Type B pancreatic cell (in vitro differentiated cells): Measurements from ENCODE around the gene C9orf78. TPM values are rescaled to one million over a fixed set of nuclear protein-coding genes. Genes with fewer than 3 reads are reported as not detected.

Experiments used
- DNase-seq: peaks from one replicate; pipeline ENCODE4 v3.0.0; 2021; ENCODE audit warnings: mixed read lengths; ENCODE audit not compliant: unreplicated experiment; ENCODE audit errors: extremely low spot score
- H3K27ac Mint-ChIP-seq: 2 replicates; pipeline ENCODE4 v1.8.0; 2021; ENCODE audit warnings: mild to moderate bottlenecking, mixed read lengths
- H3K27me3 Mint-ChIP-seq: 2 replicates; pipeline ENCODE4 v1.8.0; 2021; ENCODE audit warnings: mixed read lengths
- H3K36me3 Mint-ChIP-seq: 2 replicates; pipeline ENCODE4 v1.8.0; 2021; ENCODE audit warnings: mixed read lengths
- H3K4me1 Mint-ChIP-seq: one replicate; pipeline ENCODE4 v1.8.0; 2021; ENCODE audit warnings: mixed read lengths; ENCODE audit not compliant: unreplicated experiment
- H3K4me3 Mint-ChIP-seq: 2 replicates; pipeline ENCODE4 v1.8.0; 2021; ENCODE audit warnings: mild to moderate bottlenecking, mixed read lengths
- H3K9me3 Mint-ChIP-seq: 2 replicates; pipeline ENCODE4 v1.8.0; 2021; ENCODE audit warnings: mixed read lengths
- total RNA-seq: library from RNA; stranded (reverse); gene quantifications from 2 replicates; pipeline ENCODE4 v1.2.1, GENCODE V29; 2021; ENCODE audit warnings: low replicate concordance
- TF ChIP-seq, protein P1 (sequence below): fragments of 200-600 bp; sonication (generic); conservative IDR thresholded peaks from 2 replicates; pipeline ENCODE4 v1.5.0; 2021; ENCODE audit warnings: antibody characterized with exemption, mild to moderate bottlenecking

Gene C9orf78
- total RNA-seq, 1 donor from 2014 or later = 35.4 TPM

DNA sequence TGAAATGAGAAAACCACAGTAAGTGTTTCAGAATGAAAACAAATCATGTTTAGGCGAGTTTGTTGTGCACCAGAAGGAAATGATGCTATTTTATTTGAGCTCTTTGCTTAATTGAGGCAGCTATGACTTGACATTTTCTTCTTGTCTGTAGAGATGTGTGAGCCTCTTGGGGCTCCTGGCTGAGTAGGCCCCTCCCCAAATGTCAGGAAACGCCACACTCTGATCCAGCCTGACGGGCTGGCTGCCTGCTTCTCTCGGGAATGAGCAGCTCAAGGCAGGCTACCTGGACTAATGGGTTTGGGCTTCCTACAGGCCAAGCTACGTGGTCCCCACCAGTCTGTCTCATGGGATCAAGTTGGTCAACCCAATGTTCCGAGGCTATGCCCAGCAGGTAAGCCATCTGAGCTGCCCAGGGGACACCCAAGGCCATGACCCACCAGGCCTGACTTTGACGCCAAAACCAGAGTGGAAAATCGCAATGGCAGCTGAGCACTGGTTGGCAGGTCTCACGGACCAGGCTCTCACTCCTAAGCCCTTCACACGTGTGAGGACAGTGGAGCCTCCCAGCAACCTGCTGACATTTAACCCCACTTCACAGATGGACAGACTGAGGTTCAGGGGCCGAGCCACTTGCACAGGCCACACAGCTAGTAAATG lies 30.0 kb upstream of the C9orf78 start:
- Mint-ChIP-seq H3K36me3 (peaks cover 18% of the 10 kb centered on the region), H3K27me3 (no peaks in the 10 kb centered on the region), H3K4me1 (no peaks in the 10 kb centered on the region), H3K9me3 (no peaks in the 10 kb centered on the region), H3K27ac (peak overlapping the region; percentile 63), H3K4me3 (no peak overlapping the region)
- DNase-seq = no peak
- TF ChIP-seq, protein P1, sequence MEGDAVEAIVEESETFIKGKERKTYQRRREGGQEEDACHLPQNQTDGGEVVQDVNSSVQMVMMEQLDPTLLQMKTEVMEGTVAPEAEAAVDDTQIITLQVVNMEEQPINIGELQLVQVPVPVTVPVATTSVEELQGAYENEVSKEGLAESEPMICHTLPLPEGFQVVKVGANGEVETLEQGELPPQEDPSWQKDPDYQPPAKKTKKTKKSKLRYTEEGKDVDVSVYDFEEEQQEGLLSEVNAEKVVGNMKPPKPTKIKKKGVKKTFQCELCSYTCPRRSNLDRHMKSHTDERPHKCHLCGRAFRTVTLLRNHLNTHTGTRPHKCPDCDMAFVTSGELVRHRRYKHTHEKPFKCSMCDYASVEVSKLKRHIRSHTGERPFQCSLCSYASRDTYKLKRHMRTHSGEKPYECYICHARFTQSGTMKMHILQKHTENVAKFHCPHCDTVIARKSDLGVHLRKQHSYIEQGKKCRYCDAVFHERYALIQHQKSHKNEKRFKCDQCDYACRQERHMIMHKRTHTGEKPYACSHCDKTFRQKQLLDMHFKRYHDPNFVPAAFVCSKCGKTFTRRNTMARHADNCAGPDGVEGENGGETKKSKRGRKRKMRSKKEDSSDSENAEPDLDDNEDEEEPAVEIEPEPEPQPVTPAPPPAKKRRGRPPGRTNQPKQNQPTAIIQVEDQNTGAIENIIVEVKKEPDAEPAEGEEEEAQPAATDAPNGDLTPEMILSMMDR = no peak

- peaks cover 18% of the 10 kb centered on the region for H3K36me3 Mint-ChIP-seq
- no peaks in the 10 kb centered on the region for H3K4me1 Mint-ChIP-seq
- no peaks in the 10 kb centered on the region for H3K9me3 Mint-ChIP-seq
- H3K4me3 Mint-ChIP-seq = no peak overlapping the region
- DNase-seq = no peak
- no peak overlapping the region for H3K27ac Mint-ChIP-seq
- TF ChIP-seq, protein P1 = no peak
- no peaks in the 10 kb centered on the region for H3K27me3 Mint-ChIP-seq
Observed at GRCh38 chr9:129863059-129863690, 28.1 kb upstream of the C9orf78 start.

GRCh38 chr9:129861447-129861827 lies 26.4 kb upstream of the C9orf78 start:
- TF ChIP-seq, protein P1 = no peak
- H3K4me3 Mint-ChIP-seq = no peak overlapping the region
- DNase-seq = no peak
- H3K9me3 Mint-ChIP-seq = no peaks in the 10 kb centered on the region
- no peaks in the 10 kb centered on the region for H3K4me1 Mint-ChIP-seq
- H3K27me3 Mint-ChIP-seq = no peaks in the 10 kb centered on the region
- no peak overlapping the region for H3K27ac Mint-ChIP-seq
- H3K36me3 Mint-ChIP-seq = peaks cover 15% of the 10 kb centered on the region

GRCh38 chr9:129860653-129861446 lies 25.8 kb upstream of the C9orf78 start:
- TF ChIP-seq, protein P1 = no peak
- Mint-ChIP-seq H3K27ac (no peak overlapping the region), H3K4me3 (no peak overlapping the region), H3K4me1 (no peaks in the 10 kb centered on the region), H3K27me3 (no peaks in the 10 kb centered on the region), H3K9me3 (no peaks in the 10 kb centered on the region), H3K36me3 (peaks cover 15% of the 10 kb centered on the region)
- DNase-seq = no peak

DNA sequence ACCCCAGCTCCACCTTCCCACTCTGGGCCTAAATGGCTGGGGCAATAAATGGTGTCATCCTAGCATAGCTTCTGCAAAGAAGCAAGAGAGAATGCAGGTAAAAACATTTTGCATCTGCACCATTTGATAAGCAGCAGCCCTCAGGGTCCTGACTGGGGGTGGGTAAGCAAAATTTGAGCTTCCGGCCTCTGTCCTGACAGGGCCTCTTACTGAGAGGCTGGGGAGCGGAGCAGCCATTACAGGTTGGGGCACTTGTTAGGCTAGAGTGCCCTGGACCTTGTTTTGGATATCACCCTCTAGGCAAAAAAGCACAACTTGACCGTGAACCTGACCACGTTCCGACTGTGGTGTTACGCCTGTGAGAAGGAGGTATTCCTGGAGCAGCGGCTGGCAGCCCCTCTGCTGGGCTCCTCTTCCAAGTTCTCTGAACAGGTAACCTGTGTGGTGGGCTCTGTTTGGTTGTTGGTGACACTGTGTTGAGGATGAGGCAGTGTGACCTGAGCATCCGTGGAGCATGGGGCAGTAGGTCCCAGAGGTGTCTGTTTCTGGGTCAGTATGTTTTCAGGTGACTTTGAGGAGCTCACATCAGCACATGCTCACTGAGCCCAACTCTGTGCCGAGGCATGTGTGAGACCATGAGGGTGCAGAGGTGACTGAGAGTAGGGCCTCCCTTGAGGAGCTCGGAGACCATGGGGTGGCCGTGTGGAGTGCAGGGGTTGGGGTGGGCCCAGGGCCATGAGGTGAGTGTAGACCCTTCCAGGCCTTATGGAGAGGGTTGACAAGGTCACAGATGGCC lies 23.3 kb upstream of the C9orf78 start:
- H3K27ac Mint-ChIP-seq = no peak overlapping the region
- no peaks in the 10 kb centered on the region for H3K27me3 Mint-ChIP-seq
- H3K4me1 Mint-ChIP-seq = no peaks in the 10 kb centered on the region
- TF ChIP-seq, protein P1 = no peak
- no peak overlapping the region for H3K4me3 Mint-ChIP-seq
- DNase-seq = no peak
- H3K9me3 Mint-ChIP-seq = no peaks in the 10 kb centered on the region
- H3K36me3 Mint-ChIP-seq = peaks cover 17% of the 10 kb centered on the region
